ENCODE results near the gene WDR26.
"Not testable (repeated sequence)": the region's sequence is repeated elsewhere in the genome, so short reads cannot be mapped to it uniquely, and the experiment has no call there.

The WDR26 gene

DNA sequence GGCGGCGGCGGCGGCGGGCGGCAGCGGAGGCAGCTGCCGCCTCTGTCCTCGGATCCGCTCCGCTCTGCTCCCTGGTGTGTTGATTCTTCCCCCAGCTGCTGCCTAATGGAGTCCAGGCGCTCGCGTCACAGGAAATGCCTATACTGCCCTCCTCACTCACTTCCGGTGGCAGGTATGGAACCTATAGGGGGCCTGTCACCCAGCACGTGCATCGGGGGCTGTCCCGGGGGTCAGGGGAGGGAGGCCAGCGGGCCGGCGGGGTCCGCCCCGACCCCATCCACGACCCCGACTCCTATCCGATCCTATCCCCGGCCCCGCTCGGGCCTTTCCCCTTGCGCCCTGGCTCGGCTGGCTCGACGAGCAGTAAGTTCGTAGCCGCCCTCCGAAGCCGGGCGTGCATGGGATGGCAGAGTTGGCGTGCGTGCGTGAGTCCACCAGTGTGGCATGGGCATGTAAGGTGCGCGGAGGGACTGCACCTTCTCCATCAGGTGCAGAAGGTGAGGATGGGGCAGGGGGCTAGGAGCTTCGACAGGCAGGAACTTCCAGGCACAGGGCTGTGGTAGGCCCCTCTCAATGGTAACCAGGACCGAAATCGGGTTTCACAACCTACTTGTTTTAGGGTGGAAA is at the start of gene WDR26:
WDR26 (minus strand) TSS at position 107 of the 627 bp plus-strand sequence.
- peak; percentile 87 for DNase-seq

DNA sequence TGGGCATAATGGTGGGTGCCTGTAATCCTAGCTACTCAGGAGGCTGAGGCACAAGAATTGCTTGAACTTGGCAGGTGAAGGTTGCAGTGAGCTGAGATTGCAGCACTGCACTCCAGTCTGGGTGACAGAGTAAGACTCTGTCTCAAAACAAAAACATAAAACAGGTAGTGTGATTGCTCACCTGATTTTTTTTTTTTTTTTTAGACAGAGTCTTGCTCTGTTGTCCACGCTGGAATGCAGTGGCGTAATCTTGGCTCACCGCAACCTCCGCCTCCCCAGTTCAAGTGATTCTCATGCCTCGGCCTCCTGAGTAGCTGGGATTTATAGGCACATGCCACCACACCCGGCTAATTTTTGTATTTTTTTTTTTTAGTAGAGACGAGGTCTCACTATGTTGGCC is 48.6 kb upstream of the WDR26 start:
- not testable (repeated sequence) for DNase-seq

DNA sequence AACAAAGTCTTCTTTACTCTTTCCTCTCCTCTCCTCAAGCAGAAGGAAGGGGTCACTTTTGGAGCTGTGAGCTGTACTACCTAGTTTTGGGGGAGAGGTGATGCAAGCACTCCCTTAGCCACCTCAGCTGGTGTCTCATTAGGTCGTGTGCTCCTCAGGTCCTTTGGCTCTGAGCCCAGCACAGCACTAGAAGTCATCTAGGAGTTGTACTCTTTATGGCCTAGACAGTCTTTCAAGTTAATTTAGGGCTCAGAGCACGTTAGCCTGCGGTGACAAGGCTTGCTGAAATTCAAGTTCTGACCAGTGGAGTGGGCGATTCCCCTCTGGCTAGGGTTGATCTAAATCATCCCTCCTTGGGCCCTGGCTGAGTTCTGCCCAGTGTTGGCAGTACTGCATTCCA is 48.0 kb upstream of the WDR26 start:
- no peak for DNase-seq

DNA sequence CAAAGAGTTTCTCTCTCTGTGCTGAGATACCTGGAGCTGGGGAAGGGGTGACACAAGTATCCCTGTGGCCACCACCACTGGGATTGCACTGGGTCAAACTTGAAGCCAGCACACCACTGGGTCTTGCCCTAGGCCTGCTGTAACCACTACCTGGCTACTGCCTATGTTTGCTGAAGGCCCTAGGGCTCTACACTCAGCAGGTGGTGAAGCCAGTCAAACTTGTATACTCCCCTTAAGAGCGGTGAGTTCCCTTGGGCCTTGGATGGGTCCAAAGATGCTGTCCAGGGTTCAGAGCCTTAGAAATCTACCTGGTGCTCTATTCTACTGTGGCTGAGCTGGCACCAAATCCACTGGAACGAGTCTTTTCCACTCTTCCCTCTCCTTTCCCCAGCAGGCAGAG is 47.0 kb upstream of the WDR26 start:
- no peak for DNase-seq

DNA sequence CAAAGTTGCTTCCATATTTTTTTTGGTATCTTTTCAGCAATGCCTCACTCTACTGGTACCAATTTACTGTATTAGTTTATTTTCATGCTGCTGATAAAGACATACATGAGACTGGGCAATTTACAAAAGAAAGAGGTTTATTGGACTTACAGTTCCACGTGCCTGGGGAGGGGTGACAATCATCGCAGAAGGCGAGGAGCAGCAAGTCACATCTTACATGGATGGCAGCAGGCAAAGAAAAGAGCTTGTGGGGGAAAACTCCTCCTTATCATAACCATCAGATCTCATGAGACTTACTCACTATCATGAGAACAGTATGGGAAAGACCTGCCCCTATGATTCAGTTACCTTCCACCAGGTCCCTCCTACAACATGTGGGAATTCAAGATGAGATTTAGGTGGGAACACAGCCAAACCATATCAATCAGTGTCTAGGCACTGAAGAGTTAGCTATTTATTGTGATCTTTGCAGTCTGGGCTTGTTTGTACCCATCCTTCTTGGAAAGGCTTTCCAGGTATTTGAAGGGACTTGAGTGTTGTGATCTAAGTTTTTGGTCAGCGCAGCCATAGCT is 46.4 kb upstream of the WDR26 start:
- DNase-seq: not testable (repeated sequence)

DNA sequence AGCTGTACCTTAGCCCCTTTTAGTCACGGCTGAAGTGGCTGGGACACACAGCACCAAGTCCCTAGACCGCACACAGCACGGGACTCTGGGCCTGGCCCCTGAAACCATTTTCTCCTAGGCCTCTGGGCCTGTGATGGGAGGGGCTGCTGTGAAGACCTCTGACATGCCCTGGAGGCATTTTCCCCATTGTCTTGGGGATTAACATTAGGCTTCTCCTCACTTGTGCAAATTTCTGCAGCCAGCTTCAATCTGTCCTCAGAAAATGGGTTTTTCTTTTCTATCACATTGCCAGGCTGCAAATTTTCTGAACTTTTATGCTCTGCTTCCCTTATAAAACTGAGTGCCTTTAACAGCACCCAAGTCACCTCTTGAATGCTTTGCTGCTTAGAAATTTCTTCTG is 45.6 kb upstream of the WDR26 start:
- DNase-seq: not testable (repeated sequence)

DNA sequence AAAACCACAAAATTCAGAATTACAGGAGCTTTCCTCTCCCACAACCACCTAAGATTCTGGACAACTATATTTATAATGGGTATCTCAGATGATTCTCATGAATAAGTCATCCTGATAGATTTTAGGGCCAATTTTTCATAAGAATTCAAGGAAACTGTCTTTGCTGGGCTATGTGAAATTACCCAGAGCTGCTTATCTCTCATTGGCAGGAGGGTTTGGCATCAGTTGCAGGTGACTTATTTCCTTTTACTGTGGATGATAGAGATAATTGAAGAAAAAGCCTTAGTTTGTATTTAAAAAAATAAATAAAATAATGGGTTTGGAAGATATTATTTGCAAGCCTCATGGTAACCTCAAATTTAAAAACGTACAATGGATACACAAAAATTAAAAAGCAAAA is 38.2 kb upstream of the WDR26 start:
- DNase-seq: no peak

DNA sequence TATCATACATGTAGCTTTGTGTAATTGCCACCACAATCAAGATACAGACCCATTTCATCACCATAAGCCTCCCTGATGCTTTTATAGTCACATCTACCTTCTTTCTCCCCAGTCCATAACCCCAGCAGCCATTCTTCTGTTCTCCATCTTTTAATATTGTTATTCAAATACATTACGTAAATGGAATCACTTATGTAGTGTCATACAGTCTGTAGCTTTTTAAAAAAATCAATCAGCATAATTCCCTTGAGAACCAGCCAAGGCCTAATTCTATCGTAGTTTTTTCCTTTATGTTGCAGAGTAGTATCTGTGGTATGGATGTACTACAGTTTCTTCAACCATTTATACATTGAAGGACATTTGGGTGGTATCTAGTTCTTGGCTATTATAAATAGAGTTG is 31.6 kb upstream of the WDR26 start:
- no peak for DNase-seq

DNA sequence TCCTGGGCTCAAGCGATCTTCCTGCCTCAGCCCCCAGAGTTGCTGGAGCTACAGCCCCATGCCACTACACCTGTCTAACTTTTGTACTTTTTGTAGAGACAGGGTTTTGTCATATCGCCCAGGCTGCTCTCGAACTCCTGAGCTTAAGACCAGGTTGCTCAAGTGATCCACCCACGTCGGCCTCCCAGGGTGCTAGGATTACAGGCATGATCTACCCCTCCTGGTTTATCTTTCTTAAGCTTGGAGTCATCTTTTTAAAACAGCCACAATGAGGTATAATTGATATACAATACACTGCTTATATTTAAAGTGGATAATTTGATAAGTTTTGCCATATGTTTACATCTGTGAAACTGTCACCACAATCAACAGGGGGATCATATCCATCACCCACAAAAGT is 25.4 kb upstream of the WDR26 start:
- no peak for DNase-seq

DNA sequence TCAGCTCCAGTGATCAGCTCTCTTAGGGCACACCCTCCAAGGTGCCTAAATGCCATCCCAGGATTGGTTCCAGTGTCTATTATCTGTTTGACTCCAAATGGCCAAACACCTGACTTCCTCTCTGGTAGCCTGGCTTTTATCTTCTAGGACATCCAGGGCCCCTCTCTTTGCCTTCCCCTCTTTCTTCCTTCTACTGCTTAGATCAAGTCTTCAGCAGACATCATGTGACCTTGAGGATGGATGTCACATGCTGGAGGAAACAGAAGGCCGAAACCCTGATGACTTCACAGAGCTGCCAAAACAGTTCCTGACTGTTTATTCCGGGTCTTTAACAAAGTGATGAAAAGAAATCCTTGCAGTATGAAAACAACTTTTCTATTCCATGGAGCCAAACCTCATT is 24.4 kb upstream of the WDR26 start:
- DNase-seq: no peak

DNA sequence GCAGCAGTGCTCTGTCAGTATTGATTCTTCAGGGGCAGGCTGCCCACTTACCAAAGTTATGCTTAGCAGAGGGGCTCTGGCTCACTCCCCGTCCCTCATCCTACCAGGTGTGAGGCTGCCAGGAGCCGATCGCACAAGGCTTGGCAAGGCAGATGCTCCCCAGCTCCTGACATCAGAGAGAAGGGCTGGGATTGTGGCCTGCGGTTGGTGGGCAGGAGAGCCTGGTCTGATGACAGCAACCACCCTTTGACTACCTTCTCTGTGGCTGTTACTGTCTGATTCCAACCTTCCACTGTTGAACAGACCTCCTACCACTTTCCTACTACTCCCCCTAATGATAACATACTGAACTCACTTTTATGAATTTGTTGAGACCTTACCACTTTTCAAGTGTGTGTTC is 23.7 kb upstream of the WDR26 start:
- DNase-seq: no peak

DNA sequence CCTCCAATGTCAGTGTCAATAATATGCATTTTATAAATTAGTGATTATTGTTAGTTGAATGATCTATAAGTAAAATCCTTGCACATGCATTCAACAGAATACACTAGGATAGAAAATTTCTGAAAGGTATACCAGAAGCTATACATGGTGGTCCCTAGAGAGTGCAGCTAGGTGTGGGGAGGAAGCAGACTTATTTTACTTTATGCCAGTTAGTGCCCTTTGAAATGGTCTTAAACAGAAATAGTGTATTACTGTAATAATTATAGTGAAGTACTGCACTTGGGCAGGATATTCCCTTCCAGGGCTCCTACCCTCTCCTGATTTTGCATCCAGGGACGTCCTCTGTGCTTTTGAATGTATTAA is 23.2 kb upstream of the WDR26 start:
- DNase-seq: no peak

DNA sequence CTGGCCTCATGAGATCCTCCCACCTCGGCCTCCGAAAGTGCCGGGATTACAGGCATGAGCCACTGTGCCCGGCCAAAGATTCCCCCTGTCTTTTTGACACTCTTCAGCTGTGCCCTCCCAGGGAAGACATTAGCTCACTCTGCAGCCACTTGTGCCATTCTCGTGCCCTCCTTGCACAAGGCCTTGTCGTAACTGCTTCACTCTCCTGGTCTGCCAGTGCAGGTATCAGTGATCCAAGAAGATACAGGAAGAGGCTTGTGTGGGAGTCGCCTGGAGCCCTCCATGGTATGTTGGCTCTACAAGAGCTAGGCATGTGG is 22.0 kb upstream of the WDR26 start:
- DNase-seq: no peak

DNA sequence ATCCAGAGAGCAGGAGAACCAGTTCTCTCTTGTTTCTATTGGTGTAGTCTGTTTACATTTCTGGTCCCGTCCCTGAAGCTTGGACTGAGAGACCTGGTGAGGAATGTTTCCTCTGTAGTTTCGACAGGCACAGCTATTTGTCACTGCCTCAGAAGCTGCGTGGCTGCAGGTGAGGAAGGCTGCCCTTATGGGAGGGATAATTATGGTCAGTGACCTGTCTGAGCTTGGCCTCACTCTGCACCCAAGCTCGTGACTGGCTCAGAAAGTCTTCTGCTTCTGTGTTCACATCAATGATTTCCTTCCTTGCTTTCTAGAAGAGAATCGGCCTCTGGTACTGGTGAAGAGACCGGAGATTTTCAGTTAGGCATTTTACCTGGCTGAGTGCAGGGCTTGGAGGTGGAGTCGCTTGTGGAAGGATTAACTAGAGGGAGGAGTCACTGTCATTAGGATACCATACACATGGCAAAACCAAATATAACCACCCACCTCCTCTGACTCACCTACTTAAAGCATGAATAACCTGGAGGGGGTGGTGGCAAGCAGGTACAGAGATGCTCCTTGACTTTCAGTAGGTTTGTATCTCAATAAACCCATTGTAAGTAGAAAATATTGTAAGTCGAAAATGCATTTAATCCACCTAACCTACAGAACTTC is 19.9 kb upstream of the WDR26 start:
- DNase-seq: no peak

DNA sequence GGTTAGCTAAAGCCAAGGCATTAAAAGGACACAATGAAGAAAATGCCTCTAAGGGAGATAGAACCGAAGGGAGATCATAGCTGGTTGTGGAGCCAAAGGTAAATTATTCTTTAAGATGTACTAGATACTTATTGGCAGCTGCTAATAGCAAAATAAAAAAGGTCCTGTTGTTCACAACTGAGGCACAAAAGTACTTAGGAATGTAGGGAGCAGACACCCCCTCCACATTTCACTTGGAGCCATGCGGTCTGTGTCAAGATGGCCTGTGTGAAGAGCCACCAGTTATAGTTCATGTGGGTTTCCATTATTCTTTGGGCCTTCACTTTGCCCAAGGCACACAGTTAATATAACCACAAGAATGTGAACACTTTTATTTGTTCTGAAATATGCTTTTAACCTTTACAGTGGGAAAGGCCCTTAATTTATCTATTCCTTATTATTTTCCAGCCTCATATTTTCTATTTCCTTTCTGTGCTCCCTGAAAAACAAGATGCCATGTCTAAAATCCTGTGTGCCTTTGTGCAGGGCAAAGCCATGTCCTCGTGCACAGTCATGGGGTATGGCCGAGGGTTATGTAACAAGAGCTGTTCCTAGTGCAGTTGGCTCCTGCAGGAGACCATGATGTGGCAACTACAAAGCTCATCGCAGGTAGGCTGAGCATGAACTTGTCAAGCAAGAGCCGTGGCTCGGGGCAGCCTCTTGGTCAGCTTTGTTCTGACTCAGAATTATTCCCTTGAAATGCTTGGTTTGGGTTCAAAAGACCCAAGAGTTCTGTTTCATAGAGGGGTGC is 16.2 kb upstream of the WDR26 start:
- no peak for DNase-seq

DNA sequence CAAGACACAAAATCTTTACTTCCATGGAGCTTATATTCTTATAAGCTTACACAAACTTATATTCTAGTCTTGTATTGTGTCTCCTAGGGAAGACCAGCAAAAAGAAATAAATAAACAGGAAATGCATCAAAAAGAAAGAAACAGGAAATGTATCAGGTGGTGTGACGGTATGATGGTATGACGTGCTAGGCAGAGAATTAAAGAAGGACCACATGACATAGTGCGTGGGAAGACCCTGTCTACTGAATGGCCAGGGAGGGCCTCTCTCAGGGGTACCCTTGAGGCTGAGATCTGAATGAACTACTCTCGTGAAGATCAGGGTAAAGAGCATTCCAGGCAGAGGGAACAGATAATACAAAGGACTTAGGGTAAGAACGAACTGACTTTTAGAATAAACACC is 15.6 kb upstream of the WDR26 start:
- no peak for DNase-seq

DNA sequence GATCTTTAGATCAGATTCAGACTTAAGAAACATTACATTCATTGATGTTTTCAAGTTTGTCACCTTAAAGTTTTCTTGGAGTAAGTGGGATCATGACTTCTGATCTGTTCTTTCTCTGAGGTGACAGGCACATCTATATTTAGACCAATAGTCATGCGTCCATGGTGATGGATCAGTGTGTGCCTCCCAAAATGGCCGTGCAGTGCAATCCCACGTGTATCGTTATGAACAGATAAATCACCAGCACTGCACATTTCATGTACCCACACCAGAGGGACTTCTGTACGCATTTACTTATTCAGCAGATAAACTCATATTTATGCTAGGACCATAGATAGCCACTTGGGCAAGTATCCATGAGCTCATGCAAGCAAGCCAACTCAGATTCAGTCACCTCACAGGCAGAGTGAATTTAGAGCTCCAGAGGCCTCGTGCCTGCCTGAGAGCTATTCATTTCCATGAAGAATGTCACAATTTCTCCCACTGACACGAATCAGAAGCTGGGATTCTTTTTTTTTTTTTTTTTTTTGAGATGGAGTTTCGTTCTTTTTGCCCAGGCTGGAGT is 13.9 kb upstream of the WDR26 start:
- no peak for DNase-seq

DNA sequence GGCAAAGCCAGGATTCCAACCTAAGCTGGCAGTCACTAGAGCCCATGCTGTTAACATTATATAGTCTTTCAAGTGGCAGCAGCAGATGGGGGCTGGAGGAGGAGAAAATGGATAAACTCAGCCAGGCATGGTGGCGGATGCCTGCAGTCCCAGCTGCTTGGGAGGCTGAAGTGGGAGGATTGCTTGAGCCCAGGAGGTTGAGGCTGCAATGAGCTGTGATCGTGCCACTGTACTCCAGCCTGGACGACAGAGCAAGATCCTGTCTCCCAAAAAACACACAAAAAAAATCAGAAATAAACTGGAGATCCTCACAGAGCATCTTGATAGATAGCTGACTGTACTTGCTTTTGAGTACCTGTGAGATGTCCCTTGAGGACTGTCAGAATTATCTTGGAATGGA is 13.4 kb upstream of the WDR26 start:
- no peak for DNase-seq

DNA sequence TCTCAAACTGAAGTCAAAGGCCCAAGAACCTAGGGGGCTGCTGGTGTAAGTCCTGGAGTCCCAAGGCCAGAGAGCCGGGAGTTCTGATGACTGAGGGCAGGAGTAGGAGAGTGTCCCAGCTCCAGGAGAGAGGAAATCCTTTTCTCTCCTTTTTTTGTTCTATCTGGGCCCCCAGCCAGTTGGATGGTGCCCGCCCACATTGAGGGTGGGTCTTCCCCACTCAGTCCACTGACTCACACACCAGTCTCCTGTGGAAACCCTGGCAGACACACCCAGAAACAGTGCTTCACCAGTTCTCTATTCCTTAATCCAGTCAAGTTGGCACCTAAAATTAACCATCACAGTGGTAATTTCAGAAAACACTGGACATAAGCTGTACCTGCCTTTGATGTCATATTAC is 12.7 kb upstream of the WDR26 start:
- DNase-seq: no peak

DNA sequence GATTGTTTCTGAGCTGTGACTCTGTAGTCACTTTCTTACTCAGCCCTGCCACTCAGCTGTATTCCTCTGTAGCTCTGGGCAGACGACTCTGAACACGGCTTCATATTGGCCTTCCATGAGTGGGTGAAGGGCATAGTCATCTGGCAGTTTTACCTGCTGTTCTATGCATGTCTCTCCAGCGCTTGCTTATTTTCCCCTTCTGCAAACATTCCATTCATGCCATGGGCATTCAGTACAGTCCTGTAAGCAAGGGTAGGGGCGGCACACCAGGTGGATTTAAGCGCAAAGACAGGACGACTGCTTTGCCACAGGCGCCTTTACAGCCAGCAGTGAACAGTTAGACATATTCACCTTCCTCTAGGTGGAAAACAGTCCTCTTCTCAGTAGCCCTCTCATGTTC is 4.4 kb upstream of the WDR26 start:
- no peak for DNase-seq

DNA sequence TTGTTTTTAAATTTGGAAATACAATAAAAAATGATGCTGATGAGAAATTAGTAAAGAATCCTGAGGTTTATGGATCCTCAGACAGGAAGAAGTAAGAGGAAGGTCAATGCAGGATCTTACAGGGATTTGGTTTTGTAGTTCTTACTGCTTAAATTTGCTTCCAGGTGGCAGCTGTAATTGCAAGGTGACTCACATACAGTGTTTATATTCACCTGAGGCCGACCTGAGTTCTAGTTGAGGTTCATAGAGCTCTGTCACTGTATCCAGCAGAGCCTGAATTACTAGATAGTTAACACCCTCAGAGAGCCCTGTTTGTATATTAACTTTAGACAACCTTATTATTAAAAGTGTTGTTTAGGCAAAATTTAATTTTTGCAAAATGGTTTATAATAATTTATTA is 1.4 kb upstream of the WDR26 start:
- DNase-seq: no peak

DNA sequence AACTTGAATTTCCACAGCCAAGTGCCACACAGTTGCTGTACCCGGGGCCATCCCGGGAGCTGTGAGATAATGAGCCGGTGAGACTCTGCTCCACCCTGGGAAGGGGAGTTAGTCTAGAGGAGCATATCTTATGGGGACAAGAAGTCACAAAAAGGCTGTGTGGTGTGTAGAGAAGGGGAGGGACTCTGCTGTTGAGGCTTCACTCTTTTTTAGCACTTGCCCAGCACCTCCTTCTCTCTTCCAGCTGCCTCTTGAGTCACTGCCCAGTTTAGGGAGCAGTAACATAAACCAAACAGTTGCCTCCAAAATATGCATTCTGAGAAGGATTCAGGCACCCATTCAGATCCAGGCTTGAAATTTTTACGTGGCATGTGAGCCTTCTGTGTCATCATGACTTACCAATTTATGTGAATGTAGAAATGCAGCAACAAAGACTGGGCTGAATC is 744 bp upstream of the WDR26 start:
- DNase-seq: no peak

Measured in CD4-positive, alpha-beta T cell treated with Interleukin-1 beta for 1 hour (primary cell).